SK-N-SH (cell line): ENCODE measurements around the gene LEPROT.

Experiments used
- CHD2 ChIP-seq: fragments of 150-350 bp; IDR thresholded peaks from 2 replicates; pipeline ENCODE4 v1.6.1; 2018; ENCODE audit warnings: low read length; ENCODE audit not compliant: partially characterized antibody
- CTCF ChIP-seq: fragments of 200-600 bp; sonication (generic); IDR thresholded peaks from 2 replicates; pipeline ENCODE4 v1.6.1; 2017; ENCODE audit warnings: antibody characterized with exemption, mild to moderate bottlenecking, moderate library complexity
- RAD21 ChIP-seq: IDR thresholded peaks from 2 replicates; pipeline ENCODE4 v1.6.1; 2012; ENCODE audit warnings: mild to moderate bottlenecking, low read length
- REST ChIP-seq: IDR thresholded peaks from 2 replicates; pipeline ENCODE4 v1.6.1; 2012; ENCODE audit warnings: mild to moderate bottlenecking, low read depth, low read length, moderate library complexity
- SIN3A ChIP-seq: IDR thresholded peaks from 2 replicates; pipeline ENCODE4 v1.6.1; 2012; ENCODE audit warnings: low read depth, mild to moderate bottlenecking, low read length, moderate library complexity, borderline replicate concordance
- ZBTB33 ChIP-seq: IDR thresholded peaks from 2 replicates; pipeline ENCODE4 v1.4.0; 2012; ENCODE audit warnings: low read depth, borderline replicate concordance

GRCh38 chr1:65440322-65440900, 19.9 kb downstream of the LEPROT start:
- TF ChIP-seq ZBTB33 (no peak), CTCF (no peak), CHD2 (no peak), RAD21 (no peak), SIN3A (no peak), REST (no peak)
